Heart left ventricle (tissue), 16 donors: ENCODE measurements around the gene ATF7IP. TPM values are rescaled to one million over a fixed set of nuclear protein-coding genes. Genes with fewer than 3 reads are reported as not detected.

Source experiments
- ATAC-seq, 4 donors: fragments of 200-7000 bp; cut with Tn5 transposase; one replicate each; pipeline ENCODE4 v1.9.1; 2020 to 2022; ENCODE audit warnings: moderate library complexity in 4 of 4, mild to moderate bottlenecking in 3 of 4, moderate number of reproducible peaks in 1 of 4
- DNase-seq, 5 donors: peaks; one replicate each; pipeline ENCODE4 v3.0.0-alpha.2; 2020
- H3K27ac ChIP-seq, 12 donors: fragments of 200-600 bp; sonication (generic) in 4 of 12; one replicate each; pipeline versions ENCODE4 v1.5.0 to v1.8.0; 2016 to 2022; ENCODE audit warnings: mild to moderate bottlenecking in 2 of 12
- H3K27me3 ChIP-seq, 9 donors: fragments of 200-600 bp; sonication (generic) in 2 of 9; one replicate each; pipeline versions ENCODE4 v1.5.1 to v1.8.0; 2016 to 2022; ENCODE audit warnings: mild to moderate bottlenecking in 3 of 9
- H3K36me3 ChIP-seq, 9 donors: fragments of 200-600 bp; sonication (generic) in 2 of 9; one replicate each; pipeline versions ENCODE4 v1.5.0 to v1.8.0; 2018 to 2022; ENCODE audit warnings: mild to moderate bottlenecking in 2 of 9
- H3K4me1 ChIP-seq, 12 donors: fragments of 200-600 bp; sonication (generic) in 4 of 12; one replicate each; pipeline versions ENCODE4 v1.5.0 to v1.8.0; 2016 to 2022; ENCODE audit warnings: mild to moderate bottlenecking in 3 of 12
- H3K4me3 ChIP-seq, 12 donors: fragments of 200-600 bp; sonication (generic) in 4 of 12; one replicate each; pipeline versions ENCODE4 v1.5.0 to v1.8.0; 2017 to 2022; ENCODE audit warnings: mild to moderate bottlenecking in 9 of 12, moderate library complexity in 4 of 12
- H3K9me3 ChIP-seq, 12 donors: fragments of 200-600 bp; sonication (generic) in 4 of 12; one replicate each; pipeline versions ENCODE4 v1.5.0 to v1.8.0; 2016 to 2022; ENCODE audit warnings: mild to moderate bottlenecking in 1 of 12
- CTCF ChIP-seq, 12 donors: fragments of 200-600 bp; sonication (generic) in 4 of 12; IDR thresholded peaks; one replicate each; pipeline versions ENCODE4 v1.5.0 to v1.8.0; 2018 to 2022; ENCODE audit warnings: antibody characterized with exemption in 12 of 12, mild to moderate bottlenecking in 5 of 12
- POLR2A ChIP-seq, 2 donors: fragments of 450-650 bp; IDR thresholded peaks; one replicate each; pipeline ENCODE4 v1.6.1; 2017; ENCODE audit warnings: antibody characterized with exemption in 2 of 2, mild to moderate bottlenecking in 2 of 2, moderate library complexity in 2 of 2
- WGBS, 4 donors: extraction: QIAGEN DNeasy Blood & Tissue Kit in 2 of 4; methylation state at CpG; one replicate each; pipeline versions ENCODE4 v1.1.5 to v1.1.7; 2013 to 2018; 5-methylcytosine and 5-hydroxymethylcytosine counted together
- intact Hi-C, 10 donors: fragments of 100-400 bp; cut with DNase I; formaldehyde crosslinking; loops; one replicate each; pipeline versions ENCODE4 v1.11.1 to v1.14.2; 2022
- polyA plus RNA-seq, 2 donors: library from polyadenylated mRNA; stranded (reverse); fragments of 200-250 nt; gene quantifications; one replicate each; pipeline ENCODE4 v1.2.3, GENCODE V29; 2013
- total RNA-seq, 9 donors: library from RNA; depleted of rRNA in 2 of 9; stranded (reverse); fragments of >200 nt in 2 of 9; fragmentation: NEBNext Ultra II Directional in 3 of 9; extraction: Animal tissue kit (Norgen Biotek cat#: 25700) in 3 of 9; gene quantifications; one replicate each; pipeline versions ENCODE4 v1.1.0 to v1.2.4, GENCODE V29; 2016 to 2023
- donor health status: ischemic (EF 13 %, LVEDD 7.1; RV severe dilation, severe dysfunction).
- donor health status: healthy with polysubstance abuse.
- donor health status: DM: no; HTN: yes; CAD: no.
- donor health status: DM: no; HTN: no; CAD: no.
- donor health status: ischemic (EF 25% LVEDD 6.9; RV normal size, moderate dysfunction).
- donor health status: ischemic (EF 25% LVEDD 5.7; RV mildly dilated, moderate dysfunction).
- donor health status: healthy.
- donor health status: DM: yes; HTN: yes; CAD: no.
- donor health status: ischemic (EF 35%, LVEDD 5.7; RV mildly dilated, moderate dysfunction).
- donor health status: nonischemic (EF 11% LVEDD 7.7; RV severe dilation, severe dysfunction).
- donor health status: DM: yes; HTN: yes; CAD: no.
- donor health status: PGD.
- donor health status: ischemic (EF 29% LVEDD 5.4; RV normal size, mild dysfunction).
- donor health status: nonischemic (EF 23%, LVEDD 6.1; RV moderate dilation, normal function).

Gene ATF7IP
- total and polyA plus RNA-seq, 11 donors = 7.7 to 82.4 (median 55.0) TPM

- intact Hi-C loops = no loop called here
- DNase-seq = no peak
- Histone ChIP-seq H3K9me3 (peaks cover 0 to 4% (median 0%) of the 10 kb centered on the region in 12 donors), H3K4me1 (no peaks in the 10 kb centered on the region), H3K27me3 (no peaks in the 10 kb centered on the region), H3K36me3 (peaks cover 0 to 100% (median 95%) of the 10 kb centered on the region in 9 donors), H3K27ac (no peak overlapping the region), H3K4me3 (no peak overlapping the region)
- 95 to 100% (median 97%) methylated on average over 1 of the region's 1 CpG for WGBS, 4 donors
- TF ChIP-seq POLR2A (IDR thresholded peaks at IDR 0.05) (no peak), CTCF (IDR thresholded peaks at IDR 0.05) (no peak)
- ATAC-seq = no peak
These were observed 116.9 kb downstream of the ATF7IP start for GRCh38 chr12:14482361-14482760.

GRCh38 chr12:14482886-14483285 lies 117.4 kb downstream of the ATF7IP start:
- no peaks in the 10 kb centered on the region for H3K27me3 ChIP-seq
- ATAC-seq (no peak), DNase-seq (no peak)
- no peak overlapping the region for H3K27ac ChIP-seq
- no peak overlapping the region for H3K4me3 ChIP-seq
- H3K36me3 ChIP-seq = peaks cover 0 to 100% (median 95%) of the 10 kb centered on the region in 9 donors
- no peaks in the 10 kb centered on the region for H3K4me1 ChIP-seq
- intact Hi-C loops = no loop called here
- H3K9me3 ChIP-seq = no peaks in the 10 kb centered on the region
- WGBS, 4 donors = 94 to 96% (median 96%) methylated on average over 2 of the region's 2 CpGs
- TF ChIP-seq POLR2A (IDR thresholded peaks at IDR 0.05) = no peak

GRCh38 chr12:14495326-14495725 lies 129.8 kb downstream of the ATF7IP start:
- intact Hi-C loops = no loop called here
- no peaks in the 10 kb centered on the region for H3K9me3 ChIP-seq
- TF ChIP-seq POLR2A (IDR thresholded peaks at IDR 0.05) (no peak), CTCF (IDR thresholded peaks at IDR 0.05) (no peak)
- DNase-seq (no peak), ATAC-seq (peak; percentile 47 to 70 (median 58))
- peaks cover 0 to 97% (median 88%) of the 10 kb centered on the region in 9 donors for H3K36me3 ChIP-seq
- peaks cover 0 to 11% (median 0%) of the 10 kb centered on the region in 12 donors for H3K4me1 ChIP-seq
- H3K27ac ChIP-seq = no peak overlapping the region
- H3K27me3 ChIP-seq = no peaks in the 10 kb centered on the region
- H3K4me3 ChIP-seq = no peak overlapping the region
- 50 to 65% (median 62%) methylated on average over 2 of the region's 2 CpGs for WGBS, 4 donors

GRCh38 chr12:14505626-14506596 lies 140.4 kb downstream of the ATF7IP start:
- Histone ChIP-seq H3K36me3 (peaks cover 0 to 82% (median 58%) of the 10 kb centered on the region in 9 donors), H3K9me3 (no peaks in the 10 kb centered on the region), H3K4me1 (no peaks in the 10 kb centered on the region), H3K27ac (no peak overlapping the region), H3K4me3 (no peak overlapping the region), H3K27me3 (no peaks in the 10 kb centered on the region)
- TF ChIP-seq POLR2A (IDR thresholded peaks at IDR 0.05) (no peak), CTCF (IDR thresholded peaks at IDR 0.05) (no peak)
- no peak for ATAC-seq
- 89 to 94% (median 92%) methylated on average over 6 of the region's 6 CpGs for WGBS, 4 donors
- intact Hi-C loops = no loop called here
- no peak for DNase-seq
